NT2/D1 (cell line): ENCODE results near the gene SGTA.
"Not testable (repeated sequence)": the region's sequence is repeated elsewhere in the genome, so short reads cannot be mapped to it uniquely, and the experiment has no call there.

ENCODE experiments used
- DNase-seq: peaks from one replicate; pipeline ENCODE4 v3.0.0-alpha.2; 2011; ENCODE audit warnings: low read depth, low spot score
- H3K27me3 ChIP-seq: 2 replicates; pipeline ENCODE4 v1.6.0; 2011; ENCODE audit warnings: mild to moderate bottlenecking; ENCODE audit not compliant: insufficient read length, insufficient read depth
- H3K36me3 ChIP-seq: 2 replicates; pipeline ENCODE4 v1.6.1; 2011; ENCODE audit warnings: mild to moderate bottlenecking, low read length, mixed read lengths; ENCODE audit not compliant: insufficient read depth, insufficient read length
- H3K4me1 ChIP-seq: 2 replicates; pipeline ENCODE4 v1.5.1; 2011; ENCODE audit not compliant: insufficient read depth, insufficient read length
- H3K4me3 ChIP-seq: 2 replicates; pipeline ENCODE4 v1.5.1; 2011; ENCODE audit warnings: low read depth; ENCODE audit not compliant: insufficient read length
- H3K9ac ChIP-seq: 2 replicates; pipeline ENCODE4 v1.6.0; 2011; ENCODE audit warnings: low read depth; ENCODE audit not compliant: insufficient read length
- H3K9me3 ChIP-seq: 2 replicates; pipeline ENCODE4 v1.5.1; 2011; ENCODE audit warnings: mild to moderate bottlenecking, low read length; ENCODE audit not compliant: insufficient read depth
- SUZ12 ChIP-seq: IDR thresholded peaks from 2 replicates; pipeline ENCODE4 v1.6.1; 2011; ENCODE audit not compliant: insufficient read length, insufficient read depth; ENCODE audit errors: extremely low read depth
- YY1 ChIP-seq: IDR thresholded peaks from 2 replicates; pipeline ENCODE4 v1.6.1; 2011; ENCODE audit not compliant: insufficient read length, insufficient read depth
- ZNF274 ChIP-seq: IDR thresholded peaks from 2 replicates; pipeline ENCODE4 v1.6.1; 2011; ENCODE audit warnings: mild to moderate bottlenecking, low read depth, low read length

The SGTA gene

DNA sequence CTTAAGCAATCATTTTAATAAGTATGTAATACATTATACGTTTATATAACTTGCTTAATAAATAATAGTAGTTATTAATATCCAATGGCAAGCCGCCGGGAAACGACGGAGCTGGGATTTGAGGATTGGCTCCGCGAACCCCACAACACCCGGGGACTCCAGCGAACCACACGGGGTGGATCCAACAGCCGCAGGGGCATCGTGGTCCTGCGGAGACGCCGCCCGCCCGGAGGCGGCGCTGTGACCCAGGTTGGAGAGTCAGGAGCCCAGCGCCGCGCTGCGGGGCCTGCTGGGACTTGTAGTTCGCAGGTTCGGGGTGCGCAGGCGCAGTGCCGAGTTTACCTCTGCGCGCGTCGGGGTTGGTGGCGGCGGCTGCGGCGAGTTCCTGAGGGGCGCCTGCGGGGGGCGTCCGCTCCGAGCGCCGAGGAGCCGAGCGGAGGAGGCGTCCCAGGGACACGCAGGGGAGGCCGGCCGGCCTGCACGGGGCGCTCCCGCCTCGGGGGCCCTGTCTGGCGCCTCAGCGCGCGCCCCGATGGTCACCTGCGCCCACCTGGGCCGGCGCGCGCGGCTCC, 36.6 kb upstream of the SGTA start, which contains the start of gene ZNF554:
Gene ZNF554 (plus strand): TSS at position 329 of the 572 bp plus-strand sequence. CDS start 204 bp downstream, at position 533.
- Histone ChIP-seq H3K4me3 (peak within 1 kb of the TSS; percentile 91), H3K9me3 (peaks cover 10% of the 10 kb centered on the region; the same call in 1 of the 2 replicates), H3K36me3 (peaks cover 32% of the 10 kb centered on the region), H3K9ac (peak within 1 kb of the TSS; percentile 96), H3K27me3 (peaks cover 3% of the 10 kb centered on the region), H3K4me1 (no peaks in the 10 kb centered on the region)
- TF ChIP-seq SUZ12 (no peak), ZNF274 (no peak), YY1 (no peak)
- DNase-seq: peak; percentile 97

DNA sequence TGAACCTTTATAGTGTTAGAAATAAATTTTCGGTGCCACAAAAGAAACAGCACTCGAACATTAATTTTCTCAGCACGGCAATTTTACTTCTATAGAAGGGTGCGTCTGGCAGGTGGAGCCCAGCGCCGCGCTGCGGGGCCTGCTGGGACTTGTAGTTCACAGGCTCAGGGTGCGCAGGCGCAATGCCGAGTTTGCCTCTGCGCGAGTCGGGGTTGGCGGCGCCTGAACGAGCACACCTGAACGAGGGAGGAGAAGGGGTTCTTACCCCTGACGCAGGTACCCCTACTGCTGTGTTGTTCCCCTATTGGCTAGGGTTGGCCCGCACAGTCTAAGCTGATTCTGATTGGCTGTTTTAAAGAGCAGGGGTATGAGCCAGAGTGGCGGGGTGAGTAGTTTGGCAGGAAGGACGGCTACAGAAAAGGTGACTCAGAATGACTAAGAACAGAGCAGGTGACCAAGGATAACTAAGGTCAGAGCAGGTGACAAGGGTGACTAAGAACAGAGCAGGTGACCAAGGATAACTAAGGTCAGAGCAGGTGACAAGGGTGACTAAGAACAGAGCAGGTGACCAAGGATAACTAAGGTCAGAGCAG, 34.3 kb upstream of the SGTA start:
- DNase-seq, H3K9ac ChIP-seq, H3K27me3 ChIP-seq, H3K9me3 ChIP-seq, H3K4me1 ChIP-seq, H3K4me3 ChIP-seq: not testable (repeated sequence)
- peaks cover 41% of the 10 kb centered on the region for H3K36me3 ChIP-seq

GRCh38 chr19:2816641-2817040, 33.6 kb upstream of the SGTA start:
- Histone ChIP-seq H3K4me3 (no peak overlapping the region), H3K27me3 (peaks cover 3% of the 10 kb centered on the region)

DNA sequence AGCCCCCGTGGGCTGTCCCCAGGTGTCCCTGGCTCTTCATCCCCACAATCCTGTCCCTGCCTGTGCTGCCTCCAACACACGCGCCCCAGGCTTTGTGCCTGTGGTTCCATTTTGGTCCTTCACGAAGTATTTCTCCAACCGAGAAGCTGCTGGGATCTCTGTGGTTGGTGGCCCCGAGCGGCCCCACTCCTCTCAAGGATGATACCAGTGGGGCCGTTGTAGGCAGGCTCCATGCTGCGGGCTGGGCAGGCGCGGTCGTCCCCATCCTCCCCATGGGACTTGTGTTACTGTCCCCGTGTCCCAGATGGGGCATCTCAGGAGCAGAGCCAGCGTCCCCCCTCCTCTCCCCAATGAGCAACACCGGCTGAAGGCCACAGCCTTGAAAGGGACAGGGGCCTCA, 32.9 kb upstream of the SGTA start:
- Histone ChIP-seq H3K27me3 (peaks cover 3% of the 10 kb centered on the region), H3K4me3 (no peak overlapping the region), H3K4me1 (no peaks in the 10 kb centered on the region), H3K9ac (no peak overlapping the region), H3K9me3 (no peaks in the 10 kb centered on the region), H3K36me3 (peaks cover 55% of the 10 kb centered on the region)
- TF ChIP-seq SUZ12 (no peak), ZNF274 (no peak), YY1 (no peak)
- DNase-seq: no peak

More at GRCh38 chr19:2816641-2817040, 33.6 kb upstream of the SGTA start:
- TF ChIP-seq ZNF274 (no peak), SUZ12 (no peak), YY1 (no peak)
- DNase-seq: no peak
- H3K4me1 ChIP-seq: no peaks in the 10 kb centered on the region
- no peaks in the 10 kb centered on the region for H3K9me3 ChIP-seq
- peaks cover 48% of the 10 kb centered on the region for H3K36me3 ChIP-seq
- no peak overlapping the region for H3K9ac ChIP-seq

- no peak for DNase-seq
- Histone ChIP-seq H3K27me3 (peaks cover 2% of the 10 kb centered on the region), H3K9me3 (no peaks in the 10 kb centered on the region), H3K36me3 (peaks cover 62% of the 10 kb centered on the region), H3K4me1 (no peaks in the 10 kb centered on the region), H3K9ac (no peak overlapping the region), H3K4me3 (no peak overlapping the region)
- no peak for TF ChIP-seq ZNF274
- TF ChIP-seq SUZ12: no peak
- TF ChIP-seq YY1: no peak
These were observed 32.1 kb upstream of the SGTA start for GRCh38 chr19:2815191-2815614.

- peaks cover 70% of the 10 kb centered on the region for H3K36me3 ChIP-seq
- no peak for DNase-seq
These were observed 31.4 kb upstream of the SGTA start for GRCh38 chr19:2814426-2814825.

DNA sequence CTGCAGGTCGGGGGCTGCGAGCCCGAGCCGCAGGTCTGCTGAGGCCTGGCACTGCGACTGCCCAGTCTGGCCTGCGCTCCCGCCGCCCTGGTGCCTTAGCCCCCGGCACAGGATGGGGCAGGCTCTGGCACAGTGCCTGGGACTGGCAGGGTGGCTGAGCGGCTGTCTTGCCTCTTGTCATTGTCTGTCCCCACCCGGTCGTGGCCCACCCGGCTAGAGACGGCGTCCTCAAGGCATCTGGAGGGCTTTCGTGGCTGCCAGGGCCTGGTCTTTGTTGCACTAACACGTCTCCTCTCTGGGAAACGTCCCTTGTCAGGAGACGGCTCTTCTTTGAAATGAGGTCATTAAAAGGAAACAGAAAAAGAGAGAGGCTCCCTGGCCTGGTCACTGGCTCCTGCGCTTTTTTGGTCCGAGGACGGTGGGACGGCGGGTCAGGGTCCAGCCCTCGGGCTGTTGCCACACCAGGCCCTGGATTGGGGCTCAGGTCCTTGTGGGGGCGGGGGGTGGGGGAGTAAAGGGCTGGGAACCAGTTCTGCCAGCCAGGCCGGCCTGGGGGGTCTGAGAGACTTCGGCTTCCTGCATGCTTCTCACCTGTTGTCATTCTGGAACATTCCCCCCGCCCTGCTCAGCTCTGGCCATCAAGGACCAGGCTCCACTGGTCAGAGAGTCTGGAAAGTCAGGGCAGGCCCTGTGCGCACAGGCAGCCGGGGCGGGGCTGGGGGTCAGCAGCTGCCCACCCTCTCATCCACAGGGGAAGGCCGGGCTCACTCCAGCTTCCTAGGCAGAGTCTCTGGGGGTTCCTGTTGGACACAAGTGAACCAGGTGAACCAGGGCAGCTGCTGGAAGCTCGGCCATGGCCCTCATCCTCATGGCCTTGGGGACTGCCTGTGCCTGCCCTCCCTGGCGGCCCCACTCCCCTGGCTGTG, 30.4 kb upstream of the SGTA start:
- DNase-seq: no peak
- no peaks in the 10 kb centered on the region for H3K27me3 ChIP-seq
- TF ChIP-seq SUZ12 (no peak), YY1 (no peak), ZNF274 (no peak)
- H3K4me3 ChIP-seq: no peak overlapping the region
- peaks cover 80% of the 10 kb centered on the region for H3K36me3 ChIP-seq
- H3K9me3 ChIP-seq: no peaks in the 10 kb centered on the region
- no peaks in the 10 kb centered on the region for H3K4me1 ChIP-seq
- no peak overlapping the region for H3K9ac ChIP-seq

More at GRCh38 chr19:2814426-2814825, 31.4 kb upstream of the SGTA start:
- Histone ChIP-seq H3K9ac (no peak overlapping the region), H3K9me3 (no peaks in the 10 kb centered on the region), H3K27me3 (no peaks in the 10 kb centered on the region), H3K4me1 (no peaks in the 10 kb centered on the region), H3K4me3 (no peak overlapping the region)
- TF ChIP-seq ZNF274 (no peak), YY1 (no peak), SUZ12 (no peak)
